ENCODE data around the gene AATK. TPM values are rescaled to one million over a fixed set of nuclear protein-coding genes. Genes with fewer than 3 reads are reported as not detected.

Gene AATK
- total and polyA plus RNA-seq, 9 of the 15 experiments (the other 6 are each of a cell fraction or from before 2014, with no cell fraction given): 0.11 to 0.55 (median 0.38) TPM; not detected in 5

DNA sequence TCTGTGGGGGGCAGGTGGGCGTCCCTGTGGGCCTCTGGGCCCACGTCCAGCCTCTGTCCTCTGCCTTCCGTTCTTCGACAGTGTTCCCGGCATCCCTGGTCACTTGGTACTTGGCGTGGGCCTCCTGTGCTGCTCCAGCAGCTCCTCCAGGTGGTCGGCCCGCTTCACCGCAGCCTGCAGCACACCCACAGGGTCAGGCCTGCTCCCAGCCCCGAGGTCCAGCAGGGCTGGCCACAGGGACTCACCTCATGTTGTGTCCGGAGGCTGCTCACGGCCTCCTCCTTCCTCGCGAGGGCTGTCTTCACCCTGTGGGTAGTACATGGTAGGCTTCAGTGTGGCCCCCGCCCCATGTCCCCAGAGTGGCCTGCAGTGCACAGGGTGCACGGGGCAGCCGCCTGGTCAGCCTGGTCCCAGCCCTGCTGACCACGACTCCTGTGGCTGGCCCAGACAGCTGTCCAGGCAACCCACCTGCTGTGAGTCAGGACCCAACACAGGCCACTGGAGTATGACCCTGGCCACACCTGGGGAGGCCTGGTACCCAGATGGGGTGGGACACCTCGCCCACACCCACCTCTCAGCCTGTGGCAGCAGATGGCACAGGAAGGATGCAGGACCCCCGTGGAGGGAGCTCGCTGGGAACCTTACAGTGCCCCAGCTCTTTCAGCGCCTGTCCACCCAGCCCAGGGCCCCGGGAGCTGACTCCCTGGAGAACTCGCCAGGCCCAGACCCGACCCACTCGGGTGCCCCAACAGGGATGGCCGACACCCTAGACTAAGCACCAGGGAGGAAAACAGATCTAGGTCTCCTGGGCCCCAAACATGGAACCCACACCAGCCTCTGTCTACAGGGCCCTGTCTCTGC lies 23.9 kb upstream of the AATK start (continued):
- TF ChIP-seq CTCF (IDR thresholded peaks at IDR 0.05 in 2 of 3, conservative IDR thresholded peaks at IDR 0.05 in 1 of 3; ENCODE audit: insufficient read depth in 2 of 3, low read depth in 1 of 3, low read length in 3 of 3) (peak; percentile 33 to 57 (median 43); a peak in 4 of 6 replicates), CBFA2T3 (IDR thresholded peaks at IDR 0.05) (no peak), PHF20 (IDR thresholded peaks at IDR 0.05; ENCODE audit: partially characterized antibody) (no peak)

- Histone ChIP-seq H3K36me3 (ENCODE audit: control insufficient read depth, insufficient read depth, low read length) (peaks cover 2% of the 10 kb centered on the region; the same call in 1 of the 3 replicates), H3K27ac (ENCODE audit: extremely low read depth, low read depth, low read length) (no peak overlapping the region), H3K4me3 (no peak overlapping the region), H4K20me1 (replicated peaks; ENCODE audit: control insufficient read depth, insufficient read depth, low read length) (no peaks in the 10 kb centered on the region; the same call in 1 of the 2 replicates), H3K79me2 (ENCODE audit: control insufficient read depth, insufficient read depth, low read length) (no peaks in the 10 kb centered on the region), H3K9ac (ENCODE audit: insufficient read depth in 1 of 2, low read depth in 2 of 2, low read length in 2 of 2) (no peak overlapping the region), H3K4me1 (replicated peaks in 1 of 2; ENCODE audit: control insufficient read depth in 2 of 2, insufficient read depth in 2 of 2, low read length in 2 of 2) (peaks cover 7 to 74% of the 10 kb centered on the region in 2 experiments), H3K27me3 (ENCODE audit: control insufficient read depth in 2 of 2, insufficient read depth in 2 of 2, low read length in 2 of 2) (peaks cover 1 to 7% of the 10 kb centered on the region in 2 experiments; a peak in 3 of 5 replicates), H3K4me2 (ENCODE audit: insufficient read depth, low read length) (no peak overlapping the region), H3K9me3 (replicated peaks; ENCODE audit: control insufficient read depth, insufficient read depth, low read depth, low read length) (no peaks in the 10 kb centered on the region), H3K9me1 (ENCODE audit: control insufficient read depth, insufficient read depth, low read length) (no peaks in the 10 kb centered on the region), H2AFZ (ENCODE audit: low read depth, low read length) (no peak overlapping the region)
- ChIA-PET CTCF (ENCODE audit: low intra/inter-chr PET ratio) (interaction anchor here (0.7 kb wide), 1 partner anchor 35 kb away, joined by 3 read pairs; no protein-coding TSS in a partner anchor), POLR2A (interaction anchor here (1.3 kb wide), 1 partner anchor 9 kb away, joined by 4 read pairs; no protein-coding TSS in a partner anchor)
- intact Hi-C loops (cut with micrococcal nuclease): no loop called here
- BruUV-seq (replicated peaks): no TSS peak
- ATAC-seq (no peak), DNase-seq (ENCODE audit: extremely low read depth in 1 of 4, low spot score in 3 of 4) (no peak), FAIRE-seq (no peak)
- WGBS (ENCODE audit: insufficient coverage, low coverage, missing lambda C conversion rate): 77% methylated on average over 5 of the region's 7 CpGs
- in situ Hi-C loops (cut with MboI): no loop called here
- TF ChIP-seq SMARCC2 (IDR thresholded peaks at IDR 0.05; ENCODE audit: low read depth) (no peak), IFI16 (CRISPR knock-in tag; IDR thresholded peaks at IDR 0.05) (no peak), ZBTB11 (CRISPR knock-in tag; IDR thresholded peaks at IDR 0.05) (no peak), SMARCB1 (IDR thresholded peaks at IDR 0.05; ENCODE audit: insufficient read length, low read depth) (no peak), NFIC (IDR thresholded peaks at IDR 0.05) (no peak), TCFL5 (CRISPR knock-in tag; conservative IDR thresholded peaks at IDR 0.05) (no peak), POLR3A (IDR thresholded peaks at IDR 0.05; ENCODE audit: borderline replicate concordance, extremely low read depth, insufficient read depth, insufficient read length) (no peak), TSC22D4 (tag; IDR thresholded peaks at IDR 0.05) (no peak)
- TF ChIP-seq, protein P1, sequence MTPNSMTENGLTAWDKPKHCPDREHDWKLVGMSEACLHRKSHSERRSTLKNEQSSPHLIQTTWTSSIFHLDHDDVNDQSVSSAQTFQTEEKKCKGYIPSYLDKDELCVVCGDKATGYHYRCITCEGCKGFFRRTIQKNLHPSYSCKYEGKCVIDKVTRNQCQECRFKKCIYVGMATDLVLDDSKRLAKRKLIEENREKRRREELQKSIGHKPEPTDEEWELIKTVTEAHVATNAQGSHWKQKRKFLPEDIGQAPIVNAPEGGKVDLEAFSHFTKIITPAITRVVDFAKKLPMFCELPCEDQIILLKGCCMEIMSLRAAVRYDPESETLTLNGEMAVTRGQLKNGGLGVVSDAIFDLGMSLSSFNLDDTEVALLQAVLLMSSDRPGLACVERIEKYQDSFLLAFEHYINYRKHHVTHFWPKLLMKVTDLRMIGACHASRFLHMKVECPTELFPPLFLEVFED (CRISPR knock-in tag; conservative IDR thresholded peaks at IDR 0.05): no peak
Observed at GRCh38 chr17:81189016-81189415, 23.0 kb upstream of the AATK start.
